ENCODE data around the gene SNX13.
"Not testable (repeated sequence)": the region's sequence is repeated elsewhere in the genome, so short reads cannot be mapped to it uniquely, and the experiment has no call there.

SNX13 gene

GRCh38 chr7:17909310-17909709 is 31.0 kb downstream of the SNX13 start:
- DNase-seq: not testable (repeated sequence)

GRCh38 chr7:17907014-17907413 is 33.3 kb downstream of the SNX13 start:
- DNase-seq: no peak

GRCh38 chr7:17903337-17903736 is 37.0 kb downstream of the SNX13 start:
- peak; percentile 11 for DNase-seq

- DNase-seq: no peak
Observed at GRCh38 chr7:17902599-17902998, 37.7 kb downstream of the SNX13 start.

- DNase-seq: no peak
Observed at GRCh38 chr7:17900464-17900863, 39.8 kb downstream of the SNX13 start.

GRCh38 chr7:17898111-17898510 is 42.2 kb downstream of the SNX13 start:
- DNase-seq: no peak

- no peak for DNase-seq
Observed at GRCh38 chr7:17887286-17887685, 53.0 kb downstream of the SNX13 start.

GRCh38 chr7:17882685-17883084 is 57.6 kb downstream of the SNX13 start:
- no peak for DNase-seq

- no peak for DNase-seq
Observed at GRCh38 chr7:17879075-17879661, 61.1 kb downstream of the SNX13 start.

GRCh38 chr7:17878627-17879026 is 61.7 kb downstream of the SNX13 start:
- no peak for DNase-seq

- no peak for DNase-seq
Observed at GRCh38 chr7:17871815-17872533, 68.3 kb downstream of the SNX13 start.

GRCh38 chr7:17870406-17870805 is 69.9 kb downstream of the SNX13 start:
- no peak for DNase-seq

GRCh38 chr7:17863809-17864143 is 76.5 kb downstream of the SNX13 start:
- no peak for DNase-seq

GRCh38 chr7:17863095-17863808 is 77.0 kb downstream of the SNX13 start:
- DNase-seq: no peak

- no peak for DNase-seq
Observed at GRCh38 chr7:17856251-17856650, 84.0 kb downstream of the SNX13 start.

- no peak for DNase-seq
Observed at GRCh38 chr7:17855202-17855601, 85.1 kb downstream of the SNX13 start.

- no peak for DNase-seq
Observed at GRCh38 chr7:17854261-17855047, 85.8 kb downstream of the SNX13 start.

GRCh38 chr7:17852361-17852760 is 87.9 kb downstream of the SNX13 start:
- DNase-seq: no peak

- DNase-seq: no peak
Observed at GRCh38 chr7:17849504-17849903, 90.8 kb downstream of the SNX13 start.

GRCh38 chr7:17848516-17848915 is 91.8 kb downstream of the SNX13 start:
- DNase-seq: no peak

GRCh38 chr7:17846935-17847334 is 93.4 kb downstream of the SNX13 start:
- no peak for DNase-seq

GRCh38 chr7:17845197-17845547 is 95.1 kb downstream of the SNX13 start:
- DNase-seq: no peak

GRCh38 chr7:17844514-17845196 is 95.6 kb downstream of the SNX13 start:
- DNase-seq: no peak
